HG03135 (cell line): ENCODE measurements around the gene MCOLN1.
"Not testable (repeated sequence)": the region's sequence is repeated elsewhere in the genome, so short reads cannot be mapped to it uniquely, and the experiment has no call there.

Experiments used
- ATAC-seq: cut with Tn5 transposase; IDR thresholded peaks from one replicate; pipeline ENCODE4 v1.9.1; 2021; ENCODE audit warnings: mild to moderate bottlenecking, moderate library complexity; ENCODE audit not compliant: unreplicated experiment

MCOLN1 gene

GRCh38 chr19:7524992-7525739 lies 2.7 kb downstream of the MCOLN1 start:
- no peak for ATAC-seq

- no peak for ATAC-seq
These were observed 3.9 kb downstream of the MCOLN1 start for GRCh38 chr19:7526059-7526929.

GRCh38 chr19:7527516-7528191 lies 5.2 kb downstream of the MCOLN1 start:
- no peak for ATAC-seq

GRCh38 chr19:7528192-7528519 lies 5.7 kb downstream of the MCOLN1 start:
- no peak for ATAC-seq

DNA sequence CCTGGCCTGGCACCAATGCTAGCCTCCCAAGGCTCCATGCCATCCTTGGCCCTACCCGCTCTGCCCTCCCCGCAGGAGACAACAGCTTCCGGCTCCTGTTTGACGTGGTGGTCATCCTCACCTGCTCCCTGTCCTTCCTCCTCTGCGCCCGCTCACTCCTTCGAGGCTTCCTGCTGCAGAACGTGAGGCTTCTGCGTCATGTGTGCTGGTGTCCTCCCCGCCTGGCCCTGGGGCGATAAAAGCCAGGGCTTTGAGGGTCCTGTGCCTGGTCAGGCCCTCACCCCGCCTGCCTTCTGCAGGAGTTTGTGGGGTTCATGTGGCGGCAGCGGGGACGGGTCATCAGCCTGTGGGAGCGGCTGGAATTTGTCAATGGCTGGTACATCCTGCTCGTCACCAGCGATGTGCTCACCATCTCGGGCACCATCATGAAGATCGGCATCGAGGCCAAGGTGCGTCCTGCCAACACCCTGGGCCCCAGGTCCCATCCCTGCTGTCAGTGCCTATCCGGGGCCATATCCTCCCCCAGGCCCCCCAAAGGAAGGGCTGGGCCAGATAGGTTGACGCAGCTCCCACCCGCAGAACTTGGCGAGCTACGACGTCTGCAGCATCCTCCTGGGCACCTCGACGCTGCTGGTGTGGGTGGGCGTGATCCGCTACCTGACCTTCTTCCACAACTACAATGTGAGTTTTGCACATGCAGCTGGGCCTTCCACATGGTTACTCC lies 6.3 kb downstream of the MCOLN1 start:
- no peak for ATAC-seq

- ATAC-seq, result no peak
These were observed 6.8 kb downstream of the MCOLN1 start for GRCh38 chr19:7529246-7529600.

GRCh38 chr19:7529610-7530490 lies 7.4 kb downstream of the MCOLN1 start:
- ATAC-seq, result no peak

GRCh38 chr19:7533281-7533885 lies 11.0 kb downstream of the MCOLN1 start:
- ATAC-seq, result no peak

GRCh38 chr19:7533925-7534480 lies 11.6 kb downstream of the MCOLN1 start:
- peak; percentile 47 for ATAC-seq

GRCh38 chr19:7534531-7535046 lies 12.2 kb downstream of the MCOLN1 start:
- peak; percentile 6 for ATAC-seq

DNA sequence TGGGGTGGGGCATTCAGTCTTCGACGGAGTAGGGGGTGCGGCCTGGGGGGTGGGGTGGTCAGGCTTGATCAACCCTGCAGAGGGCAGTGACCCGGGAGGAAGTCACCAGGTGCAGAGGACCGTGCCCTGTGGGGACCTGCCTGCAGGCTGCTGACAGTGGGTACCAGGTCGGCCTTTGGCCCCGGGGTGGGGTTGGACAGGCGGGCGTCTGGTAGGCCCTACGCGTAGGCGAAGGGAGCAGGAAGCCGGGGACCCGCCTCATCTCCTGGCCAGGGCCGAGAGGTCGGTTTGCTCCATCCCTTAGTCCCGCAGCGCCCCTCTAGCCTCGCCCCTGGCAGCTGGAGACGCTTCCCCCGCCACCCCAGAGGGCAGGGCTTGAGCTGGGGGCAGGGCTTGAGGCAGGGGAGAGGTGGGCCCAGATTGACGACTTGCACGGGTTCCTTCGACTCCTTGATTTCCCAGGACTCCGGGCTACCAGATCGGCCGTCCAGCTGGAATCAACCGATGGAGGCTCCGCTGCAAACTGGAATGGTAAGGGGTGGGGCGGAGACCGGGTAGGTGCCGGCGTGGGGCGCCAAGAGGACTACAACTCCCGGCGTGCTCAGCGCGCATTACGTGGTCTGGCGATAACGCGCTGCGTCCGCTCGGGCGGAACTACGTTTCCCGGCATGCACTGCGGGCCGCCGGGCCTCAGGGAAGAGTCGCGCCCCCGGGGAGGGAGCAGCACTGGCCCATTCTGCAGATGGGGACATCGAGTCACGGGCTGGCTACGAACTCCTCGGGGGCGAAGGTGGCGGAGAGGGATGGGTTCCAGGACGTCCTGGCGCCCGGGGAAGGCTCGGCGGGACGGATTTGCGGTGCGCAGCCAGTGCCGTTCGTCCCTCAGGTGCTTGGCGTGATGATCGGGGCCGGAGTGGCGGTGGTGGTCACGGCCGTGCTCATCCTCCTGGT lies 12.9 kb downstream of the MCOLN1 start, which contains the start of gene PNPLA6:
Gene PNPLA6 (plus strand): TSS at position 671 of the 951 bp plus-strand sequence. CDS start 72 bp downstream, at position 743.
- ATAC-seq, result peak; percentile 61

- ATAC-seq, result no peak
These were observed 13.7 kb downstream of the MCOLN1 start for GRCh38 chr19:7535998-7536695.

DNA sequence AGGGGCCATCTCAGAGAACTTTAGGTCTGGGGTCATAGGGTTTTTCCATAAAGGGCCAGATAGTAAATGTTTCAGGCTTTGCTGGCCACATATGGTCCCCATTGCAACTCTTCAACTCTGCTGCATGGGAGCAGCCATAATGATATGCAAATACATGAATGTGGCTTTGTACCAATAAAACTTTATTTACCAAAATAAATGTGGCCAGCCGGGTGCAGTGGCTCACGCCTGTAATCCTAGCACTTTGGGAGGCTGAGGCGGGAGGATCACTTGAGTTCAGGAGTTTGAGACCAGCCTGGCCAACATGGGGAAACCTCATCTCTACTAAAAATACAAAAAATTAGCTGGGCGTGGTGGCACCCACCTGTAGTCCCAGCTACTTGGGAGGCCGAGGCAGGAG lies 16.6 kb downstream of the MCOLN1 start:
- not testable (repeated sequence) for ATAC-seq

- ATAC-seq, result no peak
These were observed 17.5 kb downstream of the MCOLN1 start for GRCh38 chr19:7539827-7540425.

GRCh38 chr19:7540761-7541474 lies 18.5 kb downstream of the MCOLN1 start:
- ATAC-seq, result no peak

DNA sequence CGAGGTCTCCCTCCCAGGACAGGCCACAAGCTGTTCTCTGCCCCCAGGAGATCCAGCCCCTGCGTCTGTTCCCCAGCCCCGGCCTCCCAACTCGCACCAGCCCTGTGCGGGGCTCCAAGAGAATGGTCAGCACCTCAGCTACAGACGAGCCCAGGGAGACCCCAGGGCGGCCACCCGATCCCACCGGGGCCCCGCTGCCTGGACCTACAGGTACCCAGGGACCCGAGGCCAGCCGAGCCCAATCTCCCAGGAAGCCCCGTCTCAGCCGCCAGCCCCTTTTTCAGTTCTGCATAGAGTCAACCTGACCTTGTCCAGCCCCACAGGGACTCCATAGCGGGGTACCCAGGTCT lies 19.0 kb downstream of the MCOLN1 start:
- no peak for ATAC-seq
